ENCODE measurements around the gene RFX4. TPM values are rescaled to one million over a fixed set of nuclear protein-coding genes. Genes with fewer than 3 reads are reported as not detected.

Gene RFX4
- polyA plus RNA-seq, 1 donor (not counting 4 experiments of a cell fraction or from before 2014, with no cell fraction given), result not detected

DNA sequence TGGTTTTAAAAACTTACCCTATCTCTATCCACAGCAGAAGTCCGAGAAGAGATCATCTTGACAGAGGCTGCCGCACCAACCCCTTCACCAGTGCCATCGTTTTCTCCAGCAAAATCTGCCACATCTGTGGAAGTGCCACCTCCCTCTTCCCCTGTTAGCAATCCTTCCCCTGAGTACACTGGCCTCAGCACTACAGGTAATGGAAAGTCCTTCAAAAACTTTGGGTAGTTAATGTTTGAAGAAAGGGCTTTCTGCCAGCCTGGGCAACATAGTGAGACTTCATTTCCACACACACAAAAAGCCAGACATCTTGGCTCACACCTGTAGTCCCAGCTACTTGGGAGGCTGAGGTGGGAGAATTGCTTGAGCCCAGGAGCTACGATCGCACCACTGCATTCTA, 150.1 kb downstream of the RFX4 start:
- Histone ChIP-seq H3K27ac (ENCODE audit: control insufficient read depth, insufficient read depth, low read length) (no peak overlapping the region), H3K9ac (ENCODE audit: control insufficient read depth, extremely low read depth, insufficient read depth, low read length) (no peak overlapping the region), H3K4me3 (ENCODE audit: control insufficient read depth in 2 of 3, extremely low read depth in 1 of 3, insufficient read depth in 2 of 3, low read depth in 1 of 3, low read length in 3 of 3) (no peak overlapping the region), H2AFZ (ENCODE audit: control insufficient read depth, low read length) (no peak overlapping the region), H3K9me3 (ENCODE audit: control insufficient read depth, low read depth, low read length) (no peaks in the 10 kb centered on the region), H3K4me2 (ENCODE audit: control insufficient read depth, extremely low read depth, insufficient read depth, low read depth, low read length) (no peak overlapping the region), H3K9me1 (ENCODE audit: control insufficient read depth, extremely low read depth, insufficient read depth, low read length) (no peaks in the 10 kb centered on the region), H4K20me1 (ENCODE audit: control insufficient read depth, extremely low read depth, insufficient read depth, low read length) (no peaks in the 10 kb centered on the region), H3K36me3 (ENCODE audit: control insufficient read depth in 2 of 2, extremely low read depth in 1 of 2, insufficient read depth in 2 of 2, low read length in 2 of 2) (no peaks in the 10 kb centered on the region), H3K4me1 (ENCODE audit: control insufficient read depth, extremely low read depth, insufficient read depth, low read length) (no peaks in the 10 kb centered on the region), H3K27me3 (ENCODE audit: control insufficient read depth, extremely low read depth, insufficient read depth, low read length) (peaks cover 3% of the 10 kb centered on the region), H3K79me2 (ENCODE audit: control insufficient read depth, insufficient read depth, low read length) (no peaks in the 10 kb centered on the region)
- no peak for DNase-seq (ENCODE audit: low read depth, low spot score)
- dilution Hi-C loops (cut with MboI; ENCODE audit: extremely low pct_ligation_motif_present, low sequenced_read_pairs), result no loop called here
- no peak for TF ChIP-seq EZH2 (IDR thresholded peaks at IDR 0.05; ENCODE audit: low read length)
- TF ChIP-seq, protein P1, sequence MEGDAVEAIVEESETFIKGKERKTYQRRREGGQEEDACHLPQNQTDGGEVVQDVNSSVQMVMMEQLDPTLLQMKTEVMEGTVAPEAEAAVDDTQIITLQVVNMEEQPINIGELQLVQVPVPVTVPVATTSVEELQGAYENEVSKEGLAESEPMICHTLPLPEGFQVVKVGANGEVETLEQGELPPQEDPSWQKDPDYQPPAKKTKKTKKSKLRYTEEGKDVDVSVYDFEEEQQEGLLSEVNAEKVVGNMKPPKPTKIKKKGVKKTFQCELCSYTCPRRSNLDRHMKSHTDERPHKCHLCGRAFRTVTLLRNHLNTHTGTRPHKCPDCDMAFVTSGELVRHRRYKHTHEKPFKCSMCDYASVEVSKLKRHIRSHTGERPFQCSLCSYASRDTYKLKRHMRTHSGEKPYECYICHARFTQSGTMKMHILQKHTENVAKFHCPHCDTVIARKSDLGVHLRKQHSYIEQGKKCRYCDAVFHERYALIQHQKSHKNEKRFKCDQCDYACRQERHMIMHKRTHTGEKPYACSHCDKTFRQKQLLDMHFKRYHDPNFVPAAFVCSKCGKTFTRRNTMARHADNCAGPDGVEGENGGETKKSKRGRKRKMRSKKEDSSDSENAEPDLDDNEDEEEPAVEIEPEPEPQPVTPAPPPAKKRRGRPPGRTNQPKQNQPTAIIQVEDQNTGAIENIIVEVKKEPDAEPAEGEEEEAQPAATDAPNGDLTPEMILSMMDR (optimal IDR thresholded peaks at IDR 0.05 in 1 of 3, IDR thresholded peaks at IDR 0.05 in 1 of 3, conservative IDR thresholded peaks at IDR 0.05 in 1 of 3; ENCODE audit: extremely low read depth in 1 of 3, insufficient read depth in 2 of 3, low read length in 3 of 3), result no peak
- no peak for FAIRE-seq

DNA sequence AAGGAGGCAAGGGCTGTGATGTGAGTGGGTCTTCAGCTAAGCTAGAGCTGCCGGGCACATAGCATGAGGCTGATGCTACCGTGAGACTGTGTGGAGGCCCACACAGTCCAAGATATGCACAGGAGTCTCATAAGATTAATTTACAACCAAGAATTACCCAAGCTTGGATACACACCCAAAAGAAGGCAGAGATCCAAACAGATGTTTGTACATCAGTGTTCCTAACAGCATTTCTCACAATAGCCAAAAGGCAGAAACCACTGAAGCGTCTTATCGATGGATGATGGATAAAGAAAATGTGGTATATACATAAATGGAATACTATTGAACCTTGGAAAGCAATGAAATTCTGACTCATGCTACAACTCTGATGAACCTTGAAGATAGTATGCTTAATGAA, 150.9 kb downstream of the RFX4 start:
- FAIRE-seq, result no peak
- H3K27me3 ChIP-seq (ENCODE audit: control insufficient read depth, extremely low read depth, insufficient read depth, low read length), result peaks cover 3% of the 10 kb centered on the region
- no peaks in the 10 kb centered on the region for H4K20me1 ChIP-seq (ENCODE audit: control insufficient read depth, extremely low read depth, insufficient read depth, low read length)
- H3K9me3 ChIP-seq (ENCODE audit: control insufficient read depth, low read depth, low read length), result no peaks in the 10 kb centered on the region
- dilution Hi-C loops (cut with MboI; ENCODE audit: extremely low pct_ligation_motif_present, low sequenced_read_pairs), result no loop called here
- no peaks in the 10 kb centered on the region for H3K4me1 ChIP-seq (ENCODE audit: control insufficient read depth, extremely low read depth, insufficient read depth, low read length)
- H3K79me2 ChIP-seq (ENCODE audit: control insufficient read depth, insufficient read depth, low read length), result no peaks in the 10 kb centered on the region
- H3K9me1 ChIP-seq (ENCODE audit: control insufficient read depth, extremely low read depth, insufficient read depth, low read length), result no peaks in the 10 kb centered on the region
- no peak for DNase-seq (ENCODE audit: low read depth, low spot score)
- H3K27ac ChIP-seq (ENCODE audit: control insufficient read depth, insufficient read depth, low read length), result no peak overlapping the region
- H3K36me3 ChIP-seq (ENCODE audit: control insufficient read depth in 2 of 2, extremely low read depth in 1 of 2, insufficient read depth in 2 of 2, low read length in 2 of 2), result no peaks in the 10 kb centered on the region
- no peak overlapping the region for H2AFZ ChIP-seq (ENCODE audit: control insufficient read depth, low read length)
- H3K4me2 ChIP-seq (ENCODE audit: control insufficient read depth, extremely low read depth, insufficient read depth, low read depth, low read length), result no peak overlapping the region
- no peak for TF ChIP-seq EZH2 (IDR thresholded peaks at IDR 0.05; ENCODE audit: low read length)
- TF ChIP-seq, protein P1 (optimal IDR thresholded peaks at IDR 0.05 in 1 of 3, IDR thresholded peaks at IDR 0.05 in 1 of 3, conservative IDR thresholded peaks at IDR 0.05 in 1 of 3; ENCODE audit: extremely low read depth in 1 of 3, insufficient read depth in 2 of 3, low read length in 3 of 3), result no peak
- no peak overlapping the region for H3K9ac ChIP-seq (ENCODE audit: control insufficient read depth, extremely low read depth, insufficient read depth, low read length)
- H3K4me3 ChIP-seq (ENCODE audit: control insufficient read depth in 2 of 3, extremely low read depth in 1 of 3, insufficient read depth in 2 of 3, low read depth in 1 of 3, low read length in 3 of 3), result no peak overlapping the region

Data from keratinocyte (primary cell).